Transverse colon (tissue), 4 donors: ENCODE measurements around the gene KRTAP1-5. TPM values are rescaled to one million over a fixed set of nuclear protein-coding genes. Genes with fewer than 3 reads are reported as not detected.
"Not testable (repeated sequence)": the region's sequence is repeated elsewhere in the genome, so short reads cannot be mapped to it uniquely, and the experiment has no call there.

Experiments
- DNase-seq: peaks from one replicate; pipeline ENCODE4 v3.0.0-alpha.2; 2019
- H3K27ac ChIP-seq, 4 donors: fragments of 200-600 bp; sonication (generic); 2 replicates each; pipeline ENCODE4 v1.5.1; 2016 to 2018; ENCODE audit warnings: inconsistent platforms in 4 of 4
- H3K27me3 ChIP-seq: fragments of 200-600 bp; sonication (generic); 2 replicates; pipeline ENCODE4 v1.5.1; 2017; ENCODE audit warnings: inconsistent platforms
- H3K36me3 ChIP-seq, 4 donors: fragments of 200-600 bp; sonication (generic); 2 replicates each; pipeline ENCODE4 v1.5.1; 2017 to 2019; ENCODE audit warnings: inconsistent platforms in 4 of 4
- H3K4me1 ChIP-seq, 4 donors: fragments of 200-600 bp; sonication (generic); 2 replicates each; pipeline ENCODE4 v1.5.1; 2017 to 2020; ENCODE audit warnings: inconsistent platforms in 4 of 4
- H3K4me3 ChIP-seq, 4 donors: fragments of 200-600 bp; sonication (generic); 1 replicate in 1 of 4; 2 replicates in 3 of 4; pipeline versions ENCODE4 v1.5.1 to v1.6.1; 2017 to 2019; ENCODE audit warnings: inconsistent platforms in 4 of 4
- H3K9me3 ChIP-seq, 2 donors: fragments of 200-600 bp; sonication (generic); 2 replicates each; pipeline ENCODE4 v1.5.1; 2017 to 2019; ENCODE audit warnings: inconsistent platforms in 2 of 2
- CTCF ChIP-seq, 5 experiments: fragments of 200-600 bp in 3 of 5; fragments of 450-650 bp in 2 of 5; sonication (generic) in 3 of 5; IDR thresholded peaks; 1 replicate in 2 of 5; 2 replicates in 3 of 5; pipeline ENCODE4 v1.5.1; 2016 to 2017; ENCODE audit warnings: antibody characterized with exemption in 5 of 5, inconsistent platforms in 3 of 5, mild to moderate bottlenecking in 2 of 5, moderate library complexity in 1 of 5
- EP300 ChIP-seq: sonication (generic); formaldehyde crosslinking; IDR thresholded peaks from one replicate; pipeline ENCODE4 v1.6.1; 2017; ENCODE audit warnings: antibody characterized with exemption, low read depth
- POLR2A ChIP-seq: fragments of 450-650 bp; IDR thresholded peaks from one replicate; pipeline ENCODE4 v1.6.1; 2016; ENCODE audit warnings: antibody characterized with exemption, mild to moderate bottlenecking, moderate library complexity
- POLR2AphosphoS5 ChIP-seq, 3 donors: sonication (generic); formaldehyde crosslinking; IDR thresholded peaks; one replicate each; pipeline ENCODE4 v1.6.1; 2016; ENCODE audit warnings: antibody characterized with exemption in 3 of 3
- WGBS, 2 donors: methylation state at CpG; one replicate each; pipeline ENCODE4 v1.1.5; 2018; ENCODE audit warnings: low coverage in 1 of 2; 5-methylcytosine and 5-hydroxymethylcytosine counted together
- in situ Hi-C, 4 donors: fragments of 200-750 bp; cut with MboI; loops; one replicate each; pipeline versions ENCODE4 v1.15.0 to v1.15.1; 2017; ENCODE audit warnings: low sequenced_read_pairs in 3 of 4, low pct_ligation_motif_present in 1 of 4, low pct_unique_long_range_greater_than_20kb in 1 of 4
- intact Hi-C: fragments of 100-400 bp; cut with DNase I; formaldehyde crosslinking; loops from one replicate; pipeline ENCODE4 v1.15.1; 2023; ENCODE audit warnings: low total_unique reads
- total RNA-seq, 4 donors: library from RNA; depleted of rRNA; stranded (reverse); fragments of >200 nt; gene quantifications; one replicate each; pipeline ENCODE4 v1.1.0, GENCODE V29; 2016

The KRTAP1-5 gene
- total RNA-seq, 4 donors from 2014 or later, result not detected

GRCh38 chr17:41001795-41002194, 25.2 kb downstream of the KRTAP1-5 start:
- Histone ChIP-seq H3K27me3 (no peaks in the 10 kb centered on the region), H3K4me3 (no peak overlapping the region), H3K4me1 (no peaks in the 10 kb centered on the region), H3K36me3 (no peaks in the 10 kb centered on the region), H3K9me3 (no peaks in the 10 kb centered on the region), H3K27ac (no peak overlapping the region)
- 85 to 87% methylated on average over 3 to 4 of the region's 4 CpGs for WGBS, 2 donors
- intact Hi-C loops, result no loop called here
- in situ Hi-C loops, result no loop called here
- DNase-seq, result no peak
- no peak for TF ChIP-seq CTCF (IDR thresholded peaks at IDR 0.05)
- no peak for TF ChIP-seq POLR2AphosphoS5 (IDR thresholded peaks at IDR 0.05)
- no peak for TF ChIP-seq POLR2A
- no peak for TF ChIP-seq EP300

GRCh38 chr17:40999563-40999962, 27.4 kb downstream of the KRTAP1-5 start, which contains the start of gene KRTAP3-2:
Gene KRTAP3-2, minus strand, starts transcription at chr17:40999906. Its CDS starts 53 bp downstream, at chr17:40999853.
- intact Hi-C loops, H3K36me3 ChIP-seq, H3K9me3 ChIP-seq, H3K4me1 ChIP-seq, H3K27ac ChIP-seq, H3K27me3 ChIP-seq, DNase-seq, H3K4me3 ChIP-seq, in situ Hi-C loops: not testable (repeated sequence)
- 73% methylated on average over 6 of the region's 6 CpGs; no CpG with 5 or more reads in 1 of the 2 donors for WGBS, 2 donors

- Histone ChIP-seq H3K27me3 (no peaks in the 10 kb centered on the region), H3K4me3 (no peak overlapping the region), H3K4me1 (peaks cover 0 to 1% (median 0%) of the 10 kb centered on the region in 4 donors), H3K27ac (no peak overlapping the region), H3K36me3 (no peaks in the 10 kb centered on the region), H3K9me3 (no peaks in the 10 kb centered on the region)
- in situ Hi-C loops (no loop called here), intact Hi-C loops (no loop called here)
- no peak for DNase-seq
- no peak for TF ChIP-seq EP300
- no peak for TF ChIP-seq POLR2AphosphoS5 (IDR thresholded peaks at IDR 0.05)
- TF ChIP-seq POLR2A, result no peak
- no peak for TF ChIP-seq CTCF (IDR thresholded peaks at IDR 0.05)
- WGBS, 2 donors, result 77% methylated on average over 2 of the region's 2 CpGs
These were observed 29.6 kb downstream of the KRTAP1-5 start for GRCh38 chr17:40997361-40997760.

- TF ChIP-seq CTCF (IDR thresholded peaks at IDR 0.05) (no peak), EP300 (no peak), POLR2AphosphoS5 (IDR thresholded peaks at IDR 0.05) (no peak), POLR2A (no peak)
- H3K27me3 ChIP-seq, result peaks cover under 1% of the 10 kb centered on the region
- no peaks in the 10 kb centered on the region for H3K36me3 ChIP-seq
- H3K27ac ChIP-seq, result no peak overlapping the region
- intact Hi-C loops, result no loop called here
- no peak for DNase-seq
- in situ Hi-C loops, result no loop called here
- H3K4me3 ChIP-seq, result no peak overlapping the region
- 52 to 68% methylated on average over 4 of the region's 4 CpGs for WGBS, 2 donors
- H3K9me3 ChIP-seq, result no peaks in the 10 kb centered on the region
- peaks cover 0 to 4% (median 0%) of the 10 kb centered on the region in 4 donors for H3K4me1 ChIP-seq
These were observed 30.2 kb downstream of the KRTAP1-5 start for GRCh38 chr17:40996829-40997228.

GRCh38 chr17:40995116-40995515, 31.9 kb downstream of the KRTAP1-5 start:
- Histone ChIP-seq H3K4me3 (no peak overlapping the region), H3K27me3 (peaks cover 3% of the 10 kb centered on the region), H3K9me3 (no peaks in the 10 kb centered on the region), H3K36me3 (no peaks in the 10 kb centered on the region), H3K27ac (no peak overlapping the region), H3K4me1 (peaks cover 0 to 4% (median 0%) of the 10 kb centered on the region in 4 donors)
- TF ChIP-seq CTCF (IDR thresholded peaks at IDR 0.05) (no peak), POLR2A (no peak), POLR2AphosphoS5 (IDR thresholded peaks at IDR 0.05) (no peak), EP300 (no peak)
- no peak for DNase-seq
- intact Hi-C loops (no loop called here), in situ Hi-C loops (no loop called here)
- WGBS, 2 donors, result 45% methylated on average over 1 of the region's 1 CpG; no CpG with 5 or more reads in 1 of the 2 donors
